ENCODE data around the gene OPN1SW. TPM values are rescaled to one million over a fixed set of nuclear protein-coding genes. Genes with fewer than 3 reads are reported as not detected.

Gene OPN1SW
- total RNA-seq, 1 donor from 2014 or later, result not detected

DNA sequence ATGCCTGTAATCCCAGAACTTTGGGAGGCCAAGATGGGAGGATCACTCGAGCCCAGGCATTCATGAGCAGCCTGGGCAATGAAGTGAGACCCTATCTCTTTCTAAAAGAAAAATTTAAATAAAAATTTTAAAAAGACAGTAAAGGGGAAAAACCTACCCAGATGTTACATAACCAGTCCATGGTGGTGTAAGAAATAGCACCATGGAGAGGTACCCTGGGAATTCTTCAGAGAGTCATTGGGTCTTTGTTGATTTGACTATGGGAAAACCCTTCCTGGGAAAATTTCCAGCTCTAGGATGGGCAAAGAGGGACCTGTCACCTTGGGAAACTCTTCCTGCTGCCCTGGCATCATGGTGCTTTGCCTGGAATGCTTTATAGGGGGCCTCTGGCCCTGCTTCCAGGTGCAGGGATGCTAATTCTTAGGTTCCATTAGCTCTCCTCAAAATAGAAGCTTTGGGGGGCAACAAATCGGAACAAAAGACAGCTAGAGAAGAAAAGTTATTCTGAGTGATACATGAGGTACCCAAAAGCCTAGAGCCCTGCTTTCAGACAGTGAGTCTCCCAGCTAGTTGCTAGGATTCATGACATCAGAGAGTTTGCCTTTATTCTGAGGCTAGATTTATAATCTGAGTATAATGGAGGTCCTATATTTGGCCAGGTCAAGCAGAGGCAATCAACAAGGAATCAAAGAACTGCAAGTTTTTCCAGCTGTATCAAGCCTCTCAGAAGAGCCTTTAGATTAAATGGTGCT is 26.2 kb upstream of the OPN1SW start:
- Mint-ChIP-seq H3K4me1 (ENCODE audit: low read depth) (no peaks in the 10 kb centered on the region), H3K27ac (no peak overlapping the region), H3K4me3 (no peak overlapping the region), H3K27me3 (ENCODE audit: insufficient read depth) (peaks cover 2% of the 10 kb centered on the region), H3K9me3 (no peaks in the 10 kb centered on the region), H3K36me3 (ENCODE audit: low read depth) (peaks cover 1% of the 10 kb centered on the region)
- DNase-seq (ENCODE audit: low spot score), result no peak
- intact Hi-C loops (cut with micrococcal nuclease), result no loop called here

- H3K27ac Mint-ChIP-seq, result peak overlapping the region; percentile 5
- peaks cover 1% of the 10 kb centered on the region for H3K36me3 Mint-ChIP-seq (ENCODE audit: low read depth)
- no peaks in the 10 kb centered on the region for H3K4me1 Mint-ChIP-seq (ENCODE audit: low read depth)
- DNase-seq (ENCODE audit: low spot score), result no peak
- no peaks in the 10 kb centered on the region for H3K9me3 Mint-ChIP-seq
- H3K4me3 Mint-ChIP-seq, result no peak overlapping the region
- H3K27me3 Mint-ChIP-seq (ENCODE audit: insufficient read depth), result peaks cover 2% of the 10 kb centered on the region
- intact Hi-C loops (cut with micrococcal nuclease), result no loop called here
These were observed 25.4 kb upstream of the OPN1SW start for GRCh38 chr7:128801003-128801402.

GRCh38 chr7:128800567-128800966 is 25.0 kb upstream of the OPN1SW start:
- Mint-ChIP-seq H3K4me1 (ENCODE audit: low read depth) (no peaks in the 10 kb centered on the region), H3K27ac (peak overlapping the region; percentile 5), H3K36me3 (ENCODE audit: low read depth) (peaks cover 1% of the 10 kb centered on the region), H3K9me3 (no peaks in the 10 kb centered on the region), H3K4me3 (no peak overlapping the region), H3K27me3 (ENCODE audit: insufficient read depth) (peaks cover 2% of the 10 kb centered on the region)
- DNase-seq (ENCODE audit: low spot score), result no peak
- intact Hi-C loops (cut with micrococcal nuclease), result no loop called here

- Mint-ChIP-seq H3K27me3 (ENCODE audit: insufficient read depth) (peaks cover 2% of the 10 kb centered on the region), H3K27ac (no peak overlapping the region)
- no peak for DNase-seq (ENCODE audit: low spot score)
These were observed 23.9 kb upstream of the OPN1SW start for GRCh38 chr7:128799451-128799850.

GRCh38 chr7:128796327-128796726 is 20.7 kb upstream of the OPN1SW start:
- no peak for DNase-seq (ENCODE audit: low spot score)
- H3K27ac Mint-ChIP-seq, result no peak overlapping the region
- no peaks in the 10 kb centered on the region for H3K4me1 Mint-ChIP-seq (ENCODE audit: low read depth)
- H3K9me3 Mint-ChIP-seq, result no peaks in the 10 kb centered on the region
- peaks cover 2% of the 10 kb centered on the region for H3K27me3 Mint-ChIP-seq (ENCODE audit: insufficient read depth)
- H3K36me3 Mint-ChIP-seq (ENCODE audit: low read depth), result peaks cover under 1% of the 10 kb centered on the region
- intact Hi-C loops (cut with micrococcal nuclease), result no loop called here
- H3K4me3 Mint-ChIP-seq, result no peak overlapping the region

More at GRCh38 chr7:128799451-128799850, 23.9 kb upstream of the OPN1SW start:
- Mint-ChIP-seq H3K4me1 (ENCODE audit: low read depth) (no peaks in the 10 kb centered on the region), H3K4me3 (no peak overlapping the region), H3K9me3 (no peaks in the 10 kb centered on the region), H3K36me3 (ENCODE audit: low read depth) (peaks cover 1% of the 10 kb centered on the region)
- intact Hi-C loops (cut with micrococcal nuclease), result no loop called here

- no peak overlapping the region for H3K4me3 Mint-ChIP-seq
- H3K27ac Mint-ChIP-seq, result no peak overlapping the region
- no peak for DNase-seq (ENCODE audit: low spot score)
- H3K4me1 Mint-ChIP-seq (ENCODE audit: low read depth), result peaks cover 3% of the 10 kb centered on the region
- no peaks in the 10 kb centered on the region for H3K9me3 Mint-ChIP-seq
- no peaks in the 10 kb centered on the region for H3K36me3 Mint-ChIP-seq (ENCODE audit: low read depth)
- peaks cover 7% of the 10 kb centered on the region for H3K27me3 Mint-ChIP-seq (ENCODE audit: insufficient read depth)
- intact Hi-C loops (cut with micrococcal nuclease), result no loop called here
These were observed 19.5 kb upstream of the OPN1SW start for GRCh38 chr7:128795129-128795528.

GRCh38 chr7:128794436-128794835 is 18.8 kb upstream of the OPN1SW start:
- Mint-ChIP-seq H3K36me3 (ENCODE audit: low read depth) (no peaks in the 10 kb centered on the region), H3K4me1 (ENCODE audit: low read depth) (peaks cover 4% of the 10 kb centered on the region), H3K9me3 (no peaks in the 10 kb centered on the region), H3K4me3 (no peak overlapping the region), H3K27me3 (ENCODE audit: insufficient read depth) (peaks cover 14% of the 10 kb centered on the region), H3K27ac (no peak overlapping the region)
- intact Hi-C loops (cut with micrococcal nuclease), result loop anchor here (5.0 kb wide), 1 partner anchor 88 kb away; no protein-coding TSS in a partner anchor
- DNase-seq (ENCODE audit: low spot score), result no peak

DNA sequence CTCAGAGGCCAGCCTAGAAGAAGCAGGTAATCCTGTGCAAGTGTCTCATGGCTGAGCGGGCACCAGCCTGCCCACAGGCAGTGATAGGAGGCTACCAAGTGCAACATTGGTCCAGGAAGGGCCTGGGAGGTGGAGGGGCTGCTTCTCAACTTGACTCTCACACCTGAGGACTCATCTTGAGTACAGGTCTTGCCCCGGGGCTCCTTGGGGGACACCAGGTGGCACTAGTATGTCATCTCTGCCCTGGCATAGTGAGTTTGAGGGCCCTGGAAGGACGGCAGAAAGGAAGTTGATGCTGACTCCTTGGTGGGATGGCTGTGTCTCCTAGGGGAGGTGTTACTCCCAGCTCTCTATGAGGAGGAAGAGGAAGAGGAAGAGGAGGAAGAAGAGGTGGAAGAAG is 18.4 kb upstream of the OPN1SW start:
- no peak overlapping the region for H3K27ac Mint-ChIP-seq
- no peaks in the 10 kb centered on the region for H3K36me3 Mint-ChIP-seq (ENCODE audit: low read depth)
- no peaks in the 10 kb centered on the region for H3K9me3 Mint-ChIP-seq
- intact Hi-C loops (cut with micrococcal nuclease), result loop anchor here (5.0 kb wide), 1 partner anchor 88 kb away; no protein-coding TSS in a partner anchor
- H3K27me3 Mint-ChIP-seq (ENCODE audit: insufficient read depth), result peaks cover 18% of the 10 kb centered on the region
- no peak for DNase-seq (ENCODE audit: low spot score)
- H3K4me1 Mint-ChIP-seq (ENCODE audit: low read depth), result peaks cover 4% of the 10 kb centered on the region
- H3K4me3 Mint-ChIP-seq, result no peak overlapping the region

DNA sequence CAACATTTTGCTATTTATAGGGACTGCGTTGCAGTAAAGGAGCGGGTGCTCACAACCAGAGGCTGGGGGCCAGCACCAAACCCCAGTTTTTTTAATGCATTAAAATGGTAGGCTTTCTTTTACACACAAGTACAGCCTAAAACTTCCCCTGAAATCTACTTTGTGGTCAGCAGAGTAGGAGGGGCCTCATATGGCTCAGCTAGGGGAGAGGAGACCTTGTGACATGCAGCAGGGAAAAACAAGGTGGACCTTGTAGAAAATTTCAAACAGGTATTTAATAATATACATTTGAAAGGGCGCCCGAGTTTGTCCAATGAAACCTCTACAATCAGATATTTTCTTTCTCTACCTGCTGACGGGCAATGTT is 17.6 kb upstream of the OPN1SW start:
- no peak for DNase-seq (ENCODE audit: low spot score)
- Mint-ChIP-seq H3K27ac (no peak overlapping the region), H3K4me1 (ENCODE audit: low read depth) (peaks cover 4% of the 10 kb centered on the region), H3K4me3 (no peak overlapping the region), H3K9me3 (no peaks in the 10 kb centered on the region), H3K36me3 (ENCODE audit: low read depth) (no peaks in the 10 kb centered on the region), H3K27me3 (ENCODE audit: insufficient read depth) (peaks cover 24% of the 10 kb centered on the region)
- intact Hi-C loops (cut with micrococcal nuclease), result loop anchor here (5.0 kb wide), 1 partner anchor 89 kb away; no protein-coding TSS in a partner anchor

- H3K4me1 Mint-ChIP-seq (ENCODE audit: low read depth), result peaks cover 4% of the 10 kb centered on the region
- H3K4me3 Mint-ChIP-seq, result peak overlapping the region; percentile 73
- no peak overlapping the region for H3K27ac Mint-ChIP-seq
- no peak for DNase-seq (ENCODE audit: low spot score)
- H3K9me3 Mint-ChIP-seq, result no peaks in the 10 kb centered on the region
- H3K36me3 Mint-ChIP-seq (ENCODE audit: low read depth), result no peaks in the 10 kb centered on the region
- peaks cover 26% of the 10 kb centered on the region for H3K27me3 Mint-ChIP-seq (ENCODE audit: insufficient read depth)
- intact Hi-C loops (cut with micrococcal nuclease), result loop anchor here (5.0 kb wide), 1 partner anchor 90 kb away; no protein-coding TSS in a partner anchor
These were observed 17.0 kb upstream of the OPN1SW start for GRCh38 chr7:128792471-128793180.

GRCh38 chr7:128791972-128792327 is 16.4 kb upstream of the OPN1SW start:
- Mint-ChIP-seq H3K4me1 (ENCODE audit: low read depth) (peaks cover 4% of the 10 kb centered on the region), H3K36me3 (ENCODE audit: low read depth) (no peaks in the 10 kb centered on the region), H3K4me3 (peak overlapping the region; percentile 78), H3K27ac (no peak overlapping the region), H3K9me3 (no peaks in the 10 kb centered on the region), H3K27me3 (ENCODE audit: insufficient read depth) (peaks cover 29% of the 10 kb centered on the region)
- intact Hi-C loops (cut with micrococcal nuclease), result loop anchor here (1.0 to 5.0 kb wide), 4 partner anchors 53 to 263 kb away; partner anchors contain the start of genes ATP6V1F, CALU and TNPO3
- no peak for DNase-seq (ENCODE audit: low spot score)

GRCh38 chr7:128791121-128791971 is 15.8 kb upstream of the OPN1SW start, which contains the start of gene CCDC136:
Gene CCDC136 (plus strand): TSS chr7:128791968. CDS start chr7:128792412, 444 bp downstream.
- Mint-ChIP-seq H3K27me3 (ENCODE audit: insufficient read depth) (peaks cover 29% of the 10 kb centered on the region), H3K9me3 (no peaks in the 10 kb centered on the region), H3K4me3 (peak within 1 kb of the TSS; percentile 78), H3K4me1 (ENCODE audit: low read depth) (peaks cover 4% of the 10 kb centered on the region), H3K27ac (no peak within 1 kb of the TSS), H3K36me3 (ENCODE audit: low read depth) (no peaks in the 10 kb centered on the region)
- peak; percentile 70 for DNase-seq (ENCODE audit: low spot score)
- intact Hi-C loops (cut with micrococcal nuclease), result loop anchor here (1.0 to 5.0 kb wide), 4 partner anchors 52 to 264 kb away; partner anchors contain the start of genes ATP6V1F, CALU and TNPO3

Measured in activated T-helper 1 cell treated with anti-CD3 and anti-CD28 coated beads, Interleukin-12 subunit alpha, Interleukin-12 subunit beta, Interleukin-2, Interleukin-4 antibody, amounts not matched to agents 30 ng/mL and 10 ng/mL and 1 ng/mL, durations not matched to agents 14 hours and 24 hours and 36 hours (primary cell).